GM19023 (cell line): ENCODE measurements around the gene PARD3B.

Experiments
- ATAC-seq: cut with Tn5 transposase; IDR thresholded peaks from one replicate; pipeline ENCODE4 v1.9.1; 2021; ENCODE audit warnings: mild to moderate bottlenecking, moderate library complexity; ENCODE audit not compliant: unreplicated experiment

The PARD3B gene

GRCh38 chr2:205409411-205409810, 864.1 kb downstream of the PARD3B start:
- ATAC-seq: no peak

- ATAC-seq: no peak
Observed at GRCh38 chr2:205411558-205411957, 866.3 kb downstream of the PARD3B start.

GRCh38 chr2:205424326-205424725, 879.1 kb downstream of the PARD3B start:
- ATAC-seq: no peak

GRCh38 chr2:205425102-205425501, 879.8 kb downstream of the PARD3B start:
- no peak for ATAC-seq

- ATAC-seq: no peak
Observed at GRCh38 chr2:205427112-205427511, 881.8 kb downstream of the PARD3B start.

- ATAC-seq: no peak
Observed at GRCh38 chr2:205428811-205429210, 883.5 kb downstream of the PARD3B start.

- no peak for ATAC-seq
Observed at GRCh38 chr2:205435970-205436369, 890.7 kb downstream of the PARD3B start.

GRCh38 chr2:205438241-205438640, 893.0 kb downstream of the PARD3B start:
- ATAC-seq: no peak

GRCh38 chr2:205439621-205440020, 894.3 kb downstream of the PARD3B start:
- no peak for ATAC-seq

- ATAC-seq: no peak
Observed at GRCh38 chr2:205441524-205441923, 896.2 kb downstream of the PARD3B start.

GRCh38 chr2:205448189-205448588, 902.9 kb downstream of the PARD3B start:
- ATAC-seq: no peak

GRCh38 chr2:205451901-205452512, 906.7 kb downstream of the PARD3B start:
- no peak for ATAC-seq

GRCh38 chr2:205453202-205453601, 907.9 kb downstream of the PARD3B start:
- no peak for ATAC-seq

- ATAC-seq: no peak
Observed at GRCh38 chr2:205456682-205457081, 911.4 kb downstream of the PARD3B start.

GRCh38 chr2:205460217-205460616, 914.9 kb downstream of the PARD3B start:
- ATAC-seq: no peak

- ATAC-seq: no peak
Observed at GRCh38 chr2:205461169-205461568, 915.9 kb downstream of the PARD3B start.

- ATAC-seq: no peak
Observed at GRCh38 chr2:205461678-205462665, 916.7 kb downstream of the PARD3B start.

- no peak for ATAC-seq
Observed at GRCh38 chr2:205462681-205463345, 917.5 kb downstream of the PARD3B start.

- ATAC-seq: no peak
Observed at GRCh38 chr2:205463466-205464025, 918.3 kb downstream of the PARD3B start.

- ATAC-seq: no peak
Observed at GRCh38 chr2:205464681-205465080, 919.4 kb downstream of the PARD3B start.

GRCh38 chr2:205465791-205466190, 920.5 kb downstream of the PARD3B start:
- ATAC-seq: no peak
